CD4-positive, alpha-beta T cell treated with Interleukin-15 for 1 hour (primary cell): Measurements from ENCODE around the gene ATXN1.

Source experiments
- DNase-seq: peaks from one replicate; pipeline ENCODE4 v3.0.0-alpha.2; 2020

The ATXN1 gene

DNA sequence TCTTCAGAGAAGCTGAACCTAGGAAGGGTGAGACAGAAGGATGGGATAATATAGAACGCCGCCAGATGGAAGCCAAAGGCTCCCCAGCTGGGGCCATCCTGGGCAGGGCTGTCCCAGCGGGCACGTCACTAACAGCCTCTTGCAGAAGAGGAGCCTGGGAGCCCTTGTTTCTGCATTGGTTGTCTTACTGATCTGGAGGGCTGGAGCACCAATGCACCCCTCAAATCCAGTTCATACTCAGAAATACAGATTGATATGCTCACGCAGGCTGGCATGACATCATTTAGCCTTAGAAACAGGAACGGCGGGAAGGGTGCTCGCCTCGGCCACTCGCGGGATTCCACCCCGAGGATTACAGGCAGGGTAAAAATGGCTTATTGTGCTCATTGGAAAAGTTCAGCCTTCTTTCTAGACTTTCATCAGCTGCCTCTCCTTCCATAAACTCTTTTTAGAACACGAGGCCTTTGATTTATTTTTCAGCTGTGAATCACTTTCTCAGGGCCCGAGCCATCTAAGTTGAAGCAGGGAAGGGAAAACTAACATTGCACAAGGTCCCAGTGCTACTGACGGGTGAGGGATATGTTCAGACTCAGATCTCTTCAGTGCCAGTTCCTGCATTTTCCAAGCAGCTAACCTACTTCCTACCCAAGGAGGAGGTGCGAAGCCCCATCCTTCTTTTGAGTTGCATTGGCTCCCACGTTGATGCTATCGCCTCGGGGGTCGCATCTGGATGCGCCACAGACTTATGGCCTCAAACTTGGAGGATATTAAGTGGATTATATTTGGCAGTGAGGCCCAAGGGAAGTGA lies 440.5 kb downstream of the ATXN1 start:
- DNase-seq = no peak

GRCh38 chr6:16319813-16320532 lies 441.3 kb downstream of the ATXN1 start:
- DNase-seq = peak; percentile 67

DNA sequence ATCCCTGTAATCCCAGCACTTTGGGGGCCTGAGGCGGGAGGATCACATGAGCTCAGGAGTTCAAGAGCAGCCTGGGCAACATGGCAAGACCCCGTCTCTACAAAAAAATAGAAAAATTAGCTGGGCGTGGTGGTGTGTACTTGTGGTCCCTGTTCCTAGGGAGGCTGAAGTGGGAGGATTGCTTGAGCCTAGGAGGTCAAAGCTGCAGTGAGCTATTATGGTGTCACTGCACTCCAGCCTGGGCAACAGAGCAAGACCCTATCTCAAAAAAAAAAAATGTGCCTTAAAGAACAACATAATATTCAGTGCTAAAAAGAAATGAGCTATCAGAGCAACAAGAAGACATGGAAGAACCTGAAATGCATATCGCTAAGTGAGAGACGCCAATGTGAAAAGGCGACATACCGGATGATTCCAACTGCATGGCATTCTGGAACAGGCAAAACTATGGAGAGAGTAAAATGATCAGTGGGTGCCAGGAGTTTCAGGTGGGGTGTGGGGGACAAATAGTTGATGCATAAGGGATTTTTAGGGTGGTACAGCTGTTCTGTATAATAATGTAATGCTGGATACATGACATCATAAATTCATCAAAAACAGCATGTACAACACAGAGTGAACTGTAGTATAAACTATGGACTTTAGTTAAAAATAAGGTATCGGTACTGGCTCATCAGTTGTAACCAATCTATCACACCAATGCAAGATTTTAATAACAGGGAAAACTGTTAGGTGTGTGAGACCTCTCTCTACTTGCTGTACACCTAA lies 442.1 kb downstream of the ATXN1 start:
- DNase-seq = no peak

- DNase-seq = no peak
Observed at GRCh38 chr6:16318538-16318937, 442.7 kb downstream of the ATXN1 start.

- DNase-seq = peak; percentile 26
Observed at GRCh38 chr6:16316741-16317251, 444.5 kb downstream of the ATXN1 start.

- no peak for DNase-seq
Observed at GRCh38 chr6:16314296-16314695, 447.0 kb downstream of the ATXN1 start.

DNA sequence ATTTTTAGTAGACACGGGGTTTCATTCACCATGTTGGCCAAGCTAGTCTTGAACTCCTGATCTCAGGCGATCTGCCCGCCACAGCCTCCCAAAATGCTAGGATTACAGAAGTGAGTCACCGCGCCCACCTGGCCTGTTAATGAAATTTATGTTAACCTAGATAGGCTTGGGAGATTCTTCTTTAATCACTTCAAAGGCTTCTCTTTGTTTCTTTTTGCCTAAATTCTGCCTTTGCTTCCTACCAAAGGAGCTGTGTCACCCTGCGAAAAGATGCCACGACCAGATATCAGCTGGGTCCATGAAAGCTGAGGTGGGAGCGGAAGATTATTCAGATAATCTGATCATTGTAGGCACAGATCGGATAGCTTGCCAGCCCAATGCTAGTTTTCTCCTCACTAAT lies 447.5 kb downstream of the ATXN1 start:
- no peak for DNase-seq

- no peak for DNase-seq
Observed at GRCh38 chr6:16311763-16312162, 449.5 kb downstream of the ATXN1 start.

- no peak for DNase-seq
Observed at GRCh38 chr6:16306334-16306733, 454.9 kb downstream of the ATXN1 start.

- DNase-seq = no peak
Observed at GRCh38 chr6:16305788-16306187, 455.5 kb downstream of the ATXN1 start.

- DNase-seq = peak; percentile 47
Observed at GRCh38 chr6:16305246-16305725, 456.0 kb downstream of the ATXN1 start.

DNA sequence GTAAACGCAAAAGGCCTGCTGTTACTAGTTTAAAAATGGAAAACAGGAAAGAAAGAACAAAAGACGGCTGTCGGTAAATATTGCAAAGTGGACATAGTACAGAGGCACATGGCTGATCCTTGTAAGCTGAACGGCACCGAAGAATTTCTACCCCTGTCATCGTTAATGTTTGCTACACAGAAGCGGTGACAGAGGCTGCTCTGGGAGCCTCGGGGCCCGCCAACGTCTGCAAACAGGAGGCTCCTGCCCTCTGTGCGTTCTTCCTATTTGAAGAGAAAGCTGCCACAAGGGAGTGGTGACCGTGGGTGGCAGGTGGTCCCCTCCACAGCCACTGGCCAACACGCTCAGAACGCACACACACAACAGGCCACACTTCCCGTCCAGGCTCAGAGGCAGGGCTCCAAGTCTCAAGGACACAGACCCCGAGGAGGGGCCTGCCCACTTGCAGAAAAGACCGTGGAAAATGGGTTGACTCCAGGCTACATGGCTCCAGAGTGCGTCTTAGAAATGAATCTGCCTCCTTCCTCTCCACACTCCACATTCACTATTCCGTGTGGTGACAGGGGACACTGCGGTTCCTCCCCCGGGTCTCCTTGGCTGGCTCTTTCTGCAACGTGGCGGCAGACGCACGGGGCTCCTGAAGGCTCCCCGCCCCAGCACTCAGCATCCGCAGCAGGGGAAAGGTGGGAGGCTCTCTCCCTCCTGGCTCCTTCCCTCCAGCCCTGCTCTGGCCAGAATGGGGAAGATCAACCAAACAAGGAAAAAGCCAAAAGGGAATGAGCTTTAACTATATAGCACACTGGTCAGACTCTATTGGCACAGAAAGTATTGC lies 458.3 kb downstream of the ATXN1 start:
- no peak for DNase-seq

DNA sequence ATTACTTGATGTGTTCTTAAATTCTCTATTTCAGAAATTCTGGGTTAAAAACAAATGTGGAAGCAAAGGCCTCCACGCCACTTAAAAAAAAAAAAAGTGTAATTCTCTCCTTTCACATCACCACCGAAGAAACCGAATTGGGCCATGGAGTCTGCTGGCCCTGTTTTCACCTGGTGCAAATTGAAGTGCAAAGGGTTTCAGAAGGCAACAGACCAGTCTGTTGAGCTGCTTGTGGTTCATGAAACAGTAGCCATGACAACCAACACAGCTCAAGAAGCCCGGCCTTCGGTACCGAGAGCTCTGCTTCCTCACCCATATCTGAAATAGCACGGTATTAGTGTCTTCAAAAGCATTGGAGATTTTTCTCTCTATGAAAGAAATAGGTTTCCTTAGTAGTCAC lies 459.7 kb downstream of the ATXN1 start:
- DNase-seq = no peak

- DNase-seq = no peak
Observed at GRCh38 chr6:16299861-16300260, 461.4 kb downstream of the ATXN1 start.

GRCh38 chr6:16296061-16296670 lies 465.1 kb downstream of the ATXN1 start:
- no peak for DNase-seq

DNA sequence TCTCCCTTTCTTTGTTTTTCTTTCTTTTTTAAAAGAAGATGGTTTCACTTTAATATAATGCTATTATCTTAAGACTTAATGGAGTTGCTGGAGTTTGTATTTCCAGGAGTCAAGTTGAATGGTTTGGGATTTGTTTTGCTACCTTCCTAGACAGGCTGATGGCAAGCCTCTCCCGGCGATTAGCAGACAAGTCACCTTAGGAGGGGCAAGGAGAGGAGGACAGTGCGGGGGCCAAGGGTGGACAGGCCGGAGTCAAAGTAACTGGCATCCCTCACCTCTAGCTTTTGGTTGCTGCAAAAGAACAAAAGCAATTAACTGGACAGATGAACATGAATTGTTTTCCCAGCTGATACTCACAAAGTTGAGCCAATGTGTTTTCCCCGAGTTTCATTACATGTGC lies 465.8 kb downstream of the ATXN1 start:
- DNase-seq = no peak

DNA sequence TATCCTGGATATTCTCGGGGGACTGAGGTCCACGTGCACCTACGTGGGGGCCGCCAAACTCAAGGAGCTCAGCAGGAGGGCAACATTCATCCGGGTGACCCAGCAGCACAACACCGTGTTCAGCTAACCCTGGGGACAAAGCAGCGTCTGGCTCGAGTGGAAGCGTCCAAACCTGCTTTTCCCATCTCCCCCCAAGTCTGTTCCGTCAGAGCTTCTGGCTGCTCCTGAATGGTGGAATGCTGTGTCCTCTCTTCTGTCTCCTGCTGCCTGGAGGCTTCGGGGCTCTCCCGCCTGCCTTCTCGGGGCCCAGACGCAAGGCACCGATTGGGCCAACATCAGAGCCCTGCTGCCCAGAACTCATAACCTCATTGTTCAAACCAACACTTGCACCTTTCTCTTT lies 466.2 kb downstream of the ATXN1 start:
- no peak for DNase-seq

- DNase-seq = no peak
Observed at GRCh38 chr6:16294371-16294770, 466.9 kb downstream of the ATXN1 start.

DNA sequence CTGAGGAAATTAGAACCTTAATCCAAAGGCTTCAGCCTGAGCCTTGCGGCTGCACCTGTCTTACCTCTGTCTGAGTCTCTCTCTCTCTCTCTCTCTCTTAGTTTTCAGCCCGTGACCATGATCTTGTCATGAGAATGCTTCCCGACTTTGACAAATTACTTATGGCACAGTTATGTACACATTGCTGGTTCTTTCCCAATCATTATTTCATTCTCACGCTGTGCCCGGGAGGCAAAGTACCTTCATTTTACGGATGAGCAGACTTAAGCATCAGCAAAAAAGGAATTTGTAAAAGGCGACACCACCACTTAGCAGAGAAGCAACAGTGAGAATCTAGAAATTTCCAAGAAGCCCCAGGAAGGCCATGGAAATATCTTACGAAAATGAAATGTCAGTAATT lies 468.3 kb downstream of the ATXN1 start:
- no peak for DNase-seq

GRCh38 chr6:16292432-16292831 lies 468.8 kb downstream of the ATXN1 start:
- no peak for DNase-seq

DNA sequence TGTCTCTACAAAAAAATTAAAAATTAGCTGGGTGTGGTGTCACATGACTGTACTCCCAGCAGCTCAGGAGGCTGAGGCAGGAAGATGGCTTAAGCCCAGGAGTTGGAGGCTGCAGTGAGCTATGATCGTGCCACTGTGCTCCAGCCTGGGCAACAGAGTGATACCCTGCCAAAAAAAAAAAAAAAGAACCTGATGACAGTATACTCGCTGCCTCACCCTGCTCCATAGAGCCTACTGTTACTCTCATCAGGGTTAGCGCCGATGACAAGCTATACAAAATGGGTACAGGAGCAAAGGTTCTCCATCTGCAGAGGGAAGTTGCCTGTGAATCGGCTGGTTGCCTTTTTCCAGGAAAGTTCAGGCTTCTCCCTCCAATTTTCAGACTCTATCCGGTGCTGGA lies 469.5 kb downstream of the ATXN1 start:
- no peak for DNase-seq

DNA sequence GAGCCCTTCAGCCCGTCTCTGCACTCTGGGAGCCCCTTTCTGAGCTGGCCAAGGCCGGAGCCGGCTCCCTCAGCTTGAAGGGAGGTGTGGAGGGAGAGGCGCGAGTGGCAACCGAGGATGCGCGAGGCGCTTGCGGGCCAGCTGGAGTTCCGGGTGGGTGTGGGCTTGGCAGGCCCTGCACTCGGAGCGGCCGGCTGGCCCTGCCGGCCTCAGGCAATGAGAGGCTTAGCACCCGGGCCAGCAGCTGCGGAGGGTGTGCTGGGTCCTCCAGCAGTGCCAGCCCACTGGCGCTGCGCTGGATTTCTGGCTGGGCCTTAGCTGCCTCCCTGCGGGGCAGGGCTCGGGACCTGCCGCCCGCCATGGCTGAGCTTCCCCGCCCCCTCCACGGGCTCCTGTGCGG lies 473.1 kb downstream of the ATXN1 start:
- DNase-seq = no peak
